Fibroblast of the aortic adventitia (primary cell): ENCODE data around the gene OPCML. TPM values are rescaled to one million over a fixed set of nuclear protein-coding genes. Genes with fewer than 3 reads are reported as not detected.

Experiments
- DNase-seq: peaks from one replicate; pipeline ENCODE4 v3.0.0-alpha.2; 2010; ENCODE audit warnings: low read depth
- H3K4me3 ChIP-seq: 2 replicates; pipeline ENCODE4 v1.5.1; 2011; ENCODE audit warnings: low read depth, mild to moderate bottlenecking, control low read depth, low read length, moderate library complexity
- CTCF ChIP-seq: IDR thresholded peaks from 2 replicates; pipeline ENCODE4 v1.5.1; 2011; ENCODE audit warnings: mild to moderate bottlenecking, low read length, control low read depth, inconsistent platforms; ENCODE audit not compliant: insufficient read depth
- total RNA-seq: library from RNA; depleted of rRNA; stranded (reverse); fragments of >200 nt; gene quantifications from 2 replicates; pipeline ENCODE4 v1.2.3, GENCODE V29; 2012; ENCODE audit warnings: low replicate concordance

OPCML gene
- total RNA-seq, 1 donor: 0.18 TPM

- no peak for TF ChIP-seq CTCF
- no peak overlapping the region for H3K4me3 ChIP-seq
- no peak for DNase-seq
Measured at GRCh38 chr11:132999031-132999430, 533.3 kb downstream of the OPCML start.

- TF ChIP-seq CTCF: no peak
- H3K4me3 ChIP-seq: no peak overlapping the region
- no peak for DNase-seq
Measured at GRCh38 chr11:132997396-132997795, 534.9 kb downstream of the OPCML start.

GRCh38 chr11:132994966-132995365 is 537.3 kb downstream of the OPCML start:
- TF ChIP-seq CTCF: no peak
- DNase-seq: no peak

GRCh38 chr11:132993991-132994502 is 538.3 kb downstream of the OPCML start:
- no peak for DNase-seq
- H3K4me3 ChIP-seq: no peak overlapping the region
- TF ChIP-seq CTCF: no peak

More at GRCh38 chr11:132994966-132995365, 537.3 kb downstream of the OPCML start:
- H3K4me3 ChIP-seq: no peak overlapping the region

GRCh38 chr11:132992838-132993631 is 539.3 kb downstream of the OPCML start:
- DNase-seq: no peak
- TF ChIP-seq CTCF: no peak
- H3K4me3 ChIP-seq: no peak overlapping the region

GRCh38 chr11:132988411-132988810 is 543.9 kb downstream of the OPCML start:
- TF ChIP-seq CTCF: no peak
- no peak overlapping the region for H3K4me3 ChIP-seq
- DNase-seq: no peak

GRCh38 chr11:132987936-132988335 is 544.4 kb downstream of the OPCML start:
- H3K4me3 ChIP-seq: no peak overlapping the region
- DNase-seq: no peak
- no peak for TF ChIP-seq CTCF
